ENCODE data around the gene OR7A17. TPM values are rescaled to one million over a fixed set of nuclear protein-coding genes. Genes with fewer than 3 reads are reported as not detected.

Gene OR7A17
- total RNA-seq, 1 experiment from 2014 or later = not detected

DNA sequence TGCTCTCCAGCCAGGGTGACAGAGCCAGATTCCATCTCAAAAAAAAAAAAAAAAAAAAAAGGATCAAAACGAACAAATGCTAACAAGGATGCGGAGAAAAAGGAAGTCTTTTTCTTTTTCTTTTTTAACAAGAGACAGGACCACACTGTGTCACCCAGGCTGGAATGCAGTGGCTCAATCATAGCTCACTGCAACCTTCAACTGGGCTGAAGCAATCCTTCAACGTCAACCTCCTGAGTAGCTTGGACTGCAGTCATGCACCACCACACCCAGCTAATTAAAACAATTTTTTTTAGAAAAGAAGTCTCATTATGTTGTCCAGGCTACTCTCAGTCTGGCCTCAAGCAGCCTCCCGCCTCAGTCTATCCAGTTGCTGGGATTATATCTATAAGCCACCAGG lies 20.8 kb upstream of the OR7A17 start:
- no peaks in the 10 kb centered on the region for H3K9me3 Mint-ChIP-seq
- ChIA-PET CTCF (interaction anchor here (0.7 to 1.9 kb wide), 3 partner anchors 11 to 213 kb away, joined by 3 to 5 read pairs (median 4); no protein-coding TSS in a partner anchor), POLR2A (interaction anchor here (0.7 kb wide), 1 partner anchor 74 kb away, joined by 5 read pairs; no protein-coding TSS in a partner anchor)
- peaks cover 3% of the 10 kb centered on the region; the same call in 1 of the 2 replicates for H3K4me1 Mint-ChIP-seq
- H3K27ac Mint-ChIP-seq = no peak overlapping the region
- DNase-seq (ENCODE audit: low spot score) (no peak), ATAC-seq (no peak)
- H3K4me3 Mint-ChIP-seq = no peak overlapping the region
- H3K27me3 Mint-ChIP-seq (ENCODE audit: low read depth) = peaks cover 4% of the 10 kb centered on the region; the same call in 1 of the 2 replicates
- H3K36me3 Mint-ChIP-seq = no peaks in the 10 kb centered on the region
- TF ChIP-seq EMX1 (CRISPR knock-in tag; IDR thresholded peaks at IDR 0.05) (no peak), FOXP1 (CRISPR knock-in tag; IDR thresholded peaks at IDR 0.05; ENCODE audit: borderline replicate concordance) (no peak), JUN (CRISPR knock-in tag; IDR thresholded peaks at IDR 0.05) (no peak), GRHL2 (CRISPR knock-in tag; IDR thresholded peaks at IDR 0.05; ENCODE audit: insufficient replicate concordance, severe bottlenecking) (no peak), ZNF416 (CRISPR knock-in tag; IDR thresholded peaks at IDR 0.05) (no peak)

- Mint-ChIP-seq H3K4me1 (peaks cover 3% of the 10 kb centered on the region; the same call in 1 of the 2 replicates), H3K9me3 (no peaks in the 10 kb centered on the region), H3K27me3 (ENCODE audit: low read depth) (peaks cover 17% of the 10 kb centered on the region), H3K36me3 (no peaks in the 10 kb centered on the region), H3K27ac (no peak overlapping the region), H3K4me3 (no peak overlapping the region)
- DNase-seq (ENCODE audit: low spot score) (no peak), ATAC-seq (no peak)
- ChIA-PET POLR2A (no interaction called here), CTCF (no interaction called here)
- TF ChIP-seq, protein P1, sequence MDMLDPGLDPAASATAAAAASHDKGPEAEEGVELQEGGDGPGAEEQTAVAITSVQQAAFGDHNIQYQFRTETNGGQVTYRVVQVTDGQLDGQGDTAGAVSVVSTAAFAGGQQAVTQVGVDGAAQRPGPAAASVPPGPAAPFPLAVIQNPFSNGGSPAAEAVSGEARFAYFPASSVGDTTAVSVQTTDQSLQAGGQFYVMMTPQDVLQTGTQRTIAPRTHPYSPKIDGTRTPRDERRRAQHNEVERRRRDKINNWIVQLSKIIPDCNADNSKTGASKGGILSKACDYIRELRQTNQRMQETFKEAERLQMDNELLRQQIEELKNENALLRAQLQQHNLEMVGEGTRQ (CRISPR knock-in tag; IDR thresholded peaks at IDR 0.05) = no peak
- TF ChIP-seq FOXP1 (CRISPR knock-in tag; IDR thresholded peaks at IDR 0.05; ENCODE audit: borderline replicate concordance) (no peak), ESRRA (CRISPR knock-in tag; IDR thresholded peaks at IDR 0.05; ENCODE audit: borderline replicate concordance) (no peak), E2F4 (CRISPR knock-in tag; IDR thresholded peaks at IDR 0.05; ENCODE audit: borderline replicate concordance, low read depth) (no peak), CDX4 (CRISPR knock-in tag; IDR thresholded peaks at IDR 0.05; ENCODE audit: borderline replicate concordance) (no peak), ZNF425 (CRISPR knock-in tag; conservative IDR thresholded peaks at IDR 0.05) (no peak), CREM (CRISPR knock-in tag; IDR thresholded peaks at IDR 0.05) (no peak), ARID4B (CRISPR knock-in tag; IDR thresholded peaks at IDR 0.05; ENCODE audit: borderline replicate concordance) (no peak), NFATC4 (CRISPR knock-in tag; IDR thresholded peaks at IDR 0.05) (no peak)
- TF ChIP-seq, protein P2, sequence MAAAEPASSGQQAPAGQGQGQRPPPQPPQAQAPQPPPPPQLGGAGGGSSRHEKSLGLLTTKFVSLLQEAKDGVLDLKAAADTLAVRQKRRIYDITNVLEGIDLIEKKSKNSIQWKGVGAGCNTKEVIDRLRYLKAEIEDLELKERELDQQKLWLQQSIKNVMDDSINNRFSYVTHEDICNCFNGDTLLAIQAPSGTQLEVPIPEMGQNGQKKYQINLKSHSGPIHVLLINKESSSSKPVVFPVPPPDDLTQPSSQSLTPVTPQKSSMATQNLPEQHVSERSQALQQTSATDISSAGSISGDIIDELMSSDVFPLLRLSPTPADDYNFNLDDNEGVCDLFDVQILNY (CRISPR knock-in tag; IDR thresholded peaks at IDR 0.05) = no peak
- TF ChIP-seq, protein P3, sequence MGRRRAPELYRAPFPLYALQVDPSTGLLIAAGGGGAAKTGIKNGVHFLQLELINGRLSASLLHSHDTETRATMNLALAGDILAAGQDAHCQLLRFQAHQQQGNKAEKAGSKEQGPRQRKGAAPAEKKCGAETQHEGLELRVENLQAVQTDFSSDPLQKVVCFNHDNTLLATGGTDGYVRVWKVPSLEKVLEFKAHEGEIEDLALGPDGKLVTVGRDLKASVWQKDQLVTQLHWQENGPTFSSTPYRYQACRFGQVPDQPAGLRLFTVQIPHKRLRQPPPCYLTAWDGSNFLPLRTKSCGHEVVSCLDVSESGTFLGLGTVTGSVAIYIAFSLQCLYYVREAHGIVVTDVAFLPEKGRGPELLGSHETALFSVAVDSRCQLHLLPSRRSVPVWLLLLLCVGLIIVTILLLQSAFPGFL (CRISPR knock-in tag; IDR thresholded peaks at IDR 0.05; ENCODE audit: borderline replicate concordance) = no peak
- TF ChIP-seq, protein P4, sequence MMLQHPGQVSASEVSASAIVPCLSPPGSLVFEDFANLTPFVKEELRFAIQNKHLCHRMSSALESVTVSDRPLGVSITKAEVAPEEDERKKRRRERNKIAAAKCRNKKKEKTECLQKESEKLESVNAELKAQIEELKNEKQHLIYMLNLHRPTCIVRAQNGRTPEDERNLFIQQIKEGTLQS (CRISPR knock-in tag; conservative IDR thresholded peaks at IDR 0.05) = no peak
- TF ChIP-seq, protein P5, sequence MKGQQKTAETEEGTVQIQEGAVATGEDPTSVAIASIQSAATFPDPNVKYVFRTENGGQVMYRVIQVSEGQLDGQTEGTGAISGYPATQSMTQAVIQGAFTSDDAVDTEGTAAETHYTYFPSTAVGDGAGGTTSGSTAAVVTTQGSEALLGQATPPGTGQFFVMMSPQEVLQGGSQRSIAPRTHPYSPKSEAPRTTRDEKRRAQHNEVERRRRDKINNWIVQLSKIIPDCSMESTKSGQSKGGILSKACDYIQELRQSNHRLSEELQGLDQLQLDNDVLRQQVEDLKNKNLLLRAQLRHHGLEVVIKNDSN (CRISPR knock-in tag; IDR thresholded peaks at IDR 0.05) = no peak
- TF ChIP-seq, protein P6, sequence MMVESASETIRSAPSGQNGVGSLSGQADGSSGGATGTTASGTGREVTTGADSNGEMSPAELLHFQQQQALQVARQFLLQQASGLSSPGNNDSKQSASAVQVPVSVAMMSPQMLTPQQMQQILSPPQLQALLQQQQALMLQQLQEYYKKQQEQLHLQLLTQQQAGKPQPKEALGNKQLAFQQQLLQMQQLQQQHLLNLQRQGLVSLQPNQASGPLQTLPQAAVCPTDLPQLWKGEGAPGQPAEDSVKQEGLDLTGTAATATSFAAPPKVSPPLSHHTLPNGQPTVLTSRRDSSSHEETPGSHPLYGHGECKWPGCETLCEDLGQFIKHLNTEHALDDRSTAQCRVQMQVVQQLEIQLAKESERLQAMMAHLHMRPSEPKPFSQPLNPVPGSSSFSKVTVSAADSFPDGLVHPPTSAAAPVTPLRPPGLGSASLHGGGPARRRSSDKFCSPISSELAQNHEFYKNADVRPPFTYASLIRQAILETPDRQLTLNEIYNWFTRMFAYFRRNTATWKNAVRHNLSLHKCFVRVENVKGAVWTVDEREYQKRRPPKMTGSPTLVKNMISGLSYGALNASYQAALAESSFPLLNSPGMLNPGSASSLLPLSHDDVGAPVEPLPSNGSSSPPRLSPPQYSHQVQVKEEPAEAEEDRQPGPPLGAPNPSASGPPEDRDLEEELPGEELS (CRISPR knock-in tag; IDR thresholded peaks at IDR 0.05) = no peak
Measured at GRCh38 chr19:14901675-14902260, 15.8 kb upstream of the OR7A17 start.
